Mammary epithelial cell (primary cell): Measurements from ENCODE around the gene RIPK4.

Experiments used
- CTCF ChIP-seq, 2 donors: IDR thresholded peaks in 1 of 2; conservative IDR thresholded peaks in 1 of 2; 2 replicates each; pipeline ENCODE4 v1.5.1; 2011 to 2012; ENCODE audit warnings: inconsistent platforms in 2 of 2, low read length in 2 of 2, mild to moderate bottlenecking in 2 of 2, control low read depth in 1 of 2, low read depth in 1 of 2; ENCODE audit not compliant: insufficient read depth in 1 of 2; ENCODE audit errors: extremely low read depth in 1 of 2
- EZH2 ChIP-seq: IDR thresholded peaks from 2 replicates; pipeline ENCODE4 v1.6.1; 2012; ENCODE audit warnings: low read length, inconsistent platforms, borderline replicate concordance

DNA sequence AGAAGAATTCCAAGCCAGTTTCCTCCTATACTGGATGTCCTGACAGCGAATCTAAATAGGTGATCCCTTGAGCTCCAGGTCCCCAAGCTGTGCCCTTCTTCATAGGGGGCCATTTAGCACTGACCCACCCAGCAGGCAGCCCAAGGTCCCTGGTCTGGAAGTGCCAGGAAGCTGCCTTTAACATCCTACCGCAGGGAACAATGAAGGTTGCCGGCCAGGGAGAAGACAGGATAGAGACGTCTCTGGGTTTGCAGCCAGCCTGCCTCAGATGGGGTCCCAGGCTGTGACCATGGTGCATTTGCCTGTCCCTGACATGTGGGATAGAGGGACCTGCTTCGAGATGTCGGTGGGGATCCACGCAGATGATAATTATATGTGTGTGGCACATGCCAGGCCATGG is 2.7 kb upstream of the RIPK4 start:
- TF ChIP-seq CTCF (conservative IDR thresholded peaks at IDR 0.05 in 1 of 2, IDR thresholded peaks at IDR 0.05 in 1 of 2; ENCODE audit: extremely low read depth in 1 of 2, insufficient read depth in 1 of 2, low read depth in 1 of 2, low read length in 2 of 2) = no peak
- TF ChIP-seq EZH2 = no peak
